Astrocyte of the cerebellum (primary cell): ENCODE measurements around the gene BACE2.

Experiments
- DNase-seq: peaks from one replicate; pipeline ENCODE4 v3.0.0-alpha.2; 2011; ENCODE audit warnings: low read depth
- H3K4me3 ChIP-seq: 2 replicates; pipeline ENCODE4 v1.5.1; 2011; ENCODE audit warnings: mild to moderate bottlenecking, low read depth, low read length, moderate library complexity
- CTCF ChIP-seq: IDR thresholded peaks from 2 replicates; pipeline ENCODE4 v1.5.1; 2012; ENCODE audit warnings: low read length, low read depth, moderate library complexity, mild to moderate bottlenecking; ENCODE audit errors: missing control alignments
- in situ Hi-C: cut with HindIII; loops from 2 replicates; pipeline ENCODE4 v1.10.0; 2017; ENCODE audit warnings: low sequenced_read_pairs

BACE2 gene

GRCh38 chr21:41277846-41278245 is 109.9 kb downstream of the BACE2 start:
- H3K4me3 ChIP-seq, result no peak overlapping the region
- in situ Hi-C loops, result loop anchor here (25.0 kb wide), 1 partner anchor 509 kb away; no protein-coding TSS in a partner anchor
- DNase-seq, result no peak
- TF ChIP-seq CTCF, result no peak

GRCh38 chr21:41280115-41280919 is 112.4 kb downstream of the BACE2 start:
- H3K4me3 ChIP-seq, result no peak overlapping the region
- in situ Hi-C loops, result loop anchor here (10.0 to 25.0 kb wide), 2 partner anchors 164 to 507 kb away; no protein-coding TSS in a partner anchor
- no peak for DNase-seq
- no peak for TF ChIP-seq CTCF

- in situ Hi-C loops, result loop anchor here (10.0 to 25.0 kb wide), 2 partner anchors 162 to 505 kb away; no protein-coding TSS in a partner anchor
- DNase-seq, result no peak
Measured at GRCh38 chr21:41282412-41282811, 114.5 kb downstream of the BACE2 start.

GRCh38 chr21:41283211-41283818 is 115.4 kb downstream of the BACE2 start:
- TF ChIP-seq CTCF, result peak; percentile 79
- in situ Hi-C loops, result loop anchor here (10.0 to 25.0 kb wide), 2 partner anchors 161 to 504 kb away; no protein-coding TSS in a partner anchor
- DNase-seq, result peak; percentile 85
- H3K4me3 ChIP-seq, result no peak overlapping the region

More at GRCh38 chr21:41282412-41282811, 114.5 kb downstream of the BACE2 start:
- TF ChIP-seq CTCF, result no peak
- H3K4me3 ChIP-seq, result no peak overlapping the region

GRCh38 chr21:41289431-41289830 is 121.5 kb downstream of the BACE2 start:
- in situ Hi-C loops, result loop anchor here (10.0 to 25.0 kb wide), 2 partner anchors 155 to 498 kb away; no protein-coding TSS in a partner anchor
- no peak for DNase-seq
- no peak overlapping the region for H3K4me3 ChIP-seq
- no peak for TF ChIP-seq CTCF

GRCh38 chr21:41290106-41290799 is 122.3 kb downstream of the BACE2 start:
- no peak for TF ChIP-seq CTCF
- in situ Hi-C loops, result loop anchor here (25.0 kb wide), 1 partner anchor 497 kb away; no protein-coding TSS in a partner anchor
- DNase-seq, result no peak
- no peak overlapping the region for H3K4me3 ChIP-seq
